Hematopoietic multipotent progenitor cell treated with erythropoietin and hydrocortisone succinate and interleukin-3 and kit ligand, for 8 days (in vitro differentiated cells): ENCODE results near the gene TMEM145.
"Not testable (repeated sequence)": the region's sequence is repeated elsewhere in the genome, so short reads cannot be mapped to it uniquely, and the experiment has no call there.

Source experiments
- DNase-seq: peaks from one replicate; pipeline ENCODE4 v3.0.0-alpha.2; 2015

TMEM145 gene

GRCh38 chr19:42316223-42317211 lies 3.4 kb downstream of the TMEM145 start:
- no peak for DNase-seq

GRCh38 chr19:42317535-42317934 lies 4.4 kb downstream of the TMEM145 start:
- no peak for DNase-seq

- DNase-seq, result no peak
Measured at GRCh38 chr19:42322305-42322704, 9.2 kb downstream of the TMEM145 start.

- DNase-seq, result no peak
Measured at GRCh38 chr19:42323473-42323851, 10.4 kb downstream of the TMEM145 start.

- DNase-seq, result no peak
Measured at GRCh38 chr19:42323852-42324654, 10.9 kb downstream of the TMEM145 start.

GRCh38 chr19:42324655-42325307 lies 11.7 kb downstream of the TMEM145 start:
- no peak for DNase-seq

GRCh38 chr19:42325308-42325895 lies 12.3 kb downstream of the TMEM145 start, which contains the start of gene MEGF8:
MEGF8 (plus strand) TSS chr19:42325635; CDS start chr19:42326244, 609 bp downstream.
- DNase-seq, result peak; percentile 99

GRCh38 chr19:42325896-42326771 lies 13.0 kb downstream of the TMEM145 start:
- DNase-seq, result peak; percentile 35

GRCh38 chr19:42326969-42327368 lies 13.9 kb downstream of the TMEM145 start:
- DNase-seq, result no peak

- DNase-seq, result no peak
Measured at GRCh38 chr19:42327381-42327780, 14.3 kb downstream of the TMEM145 start.

- no peak for DNase-seq
Measured at GRCh38 chr19:42328106-42328505, 15.0 kb downstream of the TMEM145 start.

- no peak for DNase-seq
Measured at GRCh38 chr19:42328854-42329253, 15.7 kb downstream of the TMEM145 start.

GRCh38 chr19:42330241-42330711 lies 17.2 kb downstream of the TMEM145 start:
- no peak for DNase-seq

- not testable (repeated sequence) for DNase-seq
Measured at GRCh38 chr19:42331333-42331732, 18.2 kb downstream of the TMEM145 start.

GRCh38 chr19:42332059-42332458 lies 18.9 kb downstream of the TMEM145 start:
- DNase-seq, result no peak

GRCh38 chr19:42333018-42333417 lies 19.9 kb downstream of the TMEM145 start:
- DNase-seq, result no peak

- no peak for DNase-seq
Measured at GRCh38 chr19:42333975-42334696, 21.0 kb downstream of the TMEM145 start.

GRCh38 chr19:42334697-42335373 lies 21.7 kb downstream of the TMEM145 start:
- no peak for DNase-seq

GRCh38 chr19:42335374-42335936 lies 22.3 kb downstream of the TMEM145 start:
- no peak for DNase-seq

GRCh38 chr19:42335971-42336370 lies 22.9 kb downstream of the TMEM145 start:
- no peak for DNase-seq
